Skeletal muscle satellite cell (primary cell): ENCODE results near the gene ARHGAP21.
A peak's percentile ranks its signal among the peaks of the same experiment; 100 is the strongest.
"Not testable (repeated sequence)": the region's sequence is repeated elsewhere in the genome, so short reads cannot be mapped to it uniquely, and the experiment has no call there.

Source experiments
- H3K27me3 ChIP-seq: 2 replicates; pipeline ENCODE4 v1.7.0; 2013; ENCODE audit warnings: low read length; ENCODE audit not compliant: control insufficient read depth, insufficient read depth
- H3K36me3 ChIP-seq: 2 replicates; pipeline ENCODE4 v1.7.0; 2013; ENCODE audit warnings: mild to moderate bottlenecking, control low read depth, low read length; ENCODE audit not compliant: insufficient read depth
- H3K4me1 ChIP-seq: 2 replicates; pipeline ENCODE4 v1.7.0; 2013; ENCODE audit warnings: low read length; ENCODE audit not compliant: control insufficient read depth, insufficient read depth
- H3K4me2 ChIP-seq: 2 replicates; pipeline ENCODE4 v1.7.0; 2013; ENCODE audit warnings: mild to moderate bottlenecking, low read length
- H3K4me3 ChIP-seq: 2 replicates; pipeline ENCODE4 v1.7.0; 2013; ENCODE audit warnings: low read length
- H3K9ac ChIP-seq: 2 replicates; pipeline ENCODE4 v1.7.0; 2013; ENCODE audit warnings: mild to moderate bottlenecking, low read depth, low read length, moderate library complexity
- H3K9me3 ChIP-seq: replicated peaks from 2 replicates; pipeline ENCODE4 v1.7.0; 2013; ENCODE audit warnings: mild to moderate bottlenecking, control low read depth, low read length

The ARHGAP21 gene

DNA sequence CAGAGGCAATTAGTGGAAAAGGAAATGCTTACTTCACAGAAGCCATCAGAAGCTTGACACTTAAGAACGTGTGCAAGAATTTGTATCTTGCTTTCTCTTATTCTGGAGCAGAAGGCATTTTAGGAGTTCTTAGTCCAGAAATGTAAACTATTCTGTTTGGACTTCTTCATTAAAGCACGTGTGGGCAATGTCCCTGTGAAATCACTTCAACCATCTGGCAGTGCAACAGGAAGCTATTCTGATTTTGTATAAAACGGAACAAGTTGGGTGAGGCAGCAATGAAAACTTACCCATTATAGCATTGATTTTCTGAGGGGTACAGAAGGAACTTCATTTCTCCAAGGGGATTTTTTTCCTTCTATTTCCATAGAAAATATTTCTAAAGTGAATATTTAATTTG is 21.3 kb upstream of the ARHGAP21 start:
- Histone ChIP-seq H3K36me3 (no peaks in the 10 kb centered on the region), H3K4me3 (no peak overlapping the region), H3K9me3 (no peaks in the 10 kb centered on the region), H3K9ac (no peak overlapping the region), H3K27me3 (no peaks in the 10 kb centered on the region), H3K4me2 (no peak overlapping the region), H3K4me1 (no peaks in the 10 kb centered on the region)

- Histone ChIP-seq H3K4me3 (no peak overlapping the region), H3K36me3 (no peaks in the 10 kb centered on the region), H3K4me1 (no peaks in the 10 kb centered on the region), H3K27me3 (no peaks in the 10 kb centered on the region), H3K9ac (no peak overlapping the region), H3K9me3 (no peaks in the 10 kb centered on the region), H3K4me2 (no peak overlapping the region)
Measured at GRCh38 chr10:24740714-24741113, 17.0 kb upstream of the ARHGAP21 start.

- H3K4me1 ChIP-seq = no peaks in the 10 kb centered on the region
- H3K9me3 ChIP-seq = no peaks in the 10 kb centered on the region
- no peaks in the 10 kb centered on the region for H3K36me3 ChIP-seq
- no peak overlapping the region for H3K4me3 ChIP-seq
- H3K27me3 ChIP-seq = no peaks in the 10 kb centered on the region
- no peak overlapping the region for H3K9ac ChIP-seq
- no peak overlapping the region for H3K4me2 ChIP-seq
Measured at GRCh38 chr10:24737001-24737400, 13.3 kb upstream of the ARHGAP21 start.

- no peaks in the 10 kb centered on the region for H3K9me3 ChIP-seq
- no peaks in the 10 kb centered on the region for H3K36me3 ChIP-seq
- no peaks in the 10 kb centered on the region for H3K27me3 ChIP-seq
- no peak overlapping the region for H3K4me2 ChIP-seq
- no peak overlapping the region for H3K9ac ChIP-seq
- H3K4me3 ChIP-seq = no peak overlapping the region
- no peaks in the 10 kb centered on the region for H3K4me1 ChIP-seq
Measured at GRCh38 chr10:24731942-24732341, 8.3 kb upstream of the ARHGAP21 start.

GRCh38 chr10:24730811-24731210 is 7.1 kb upstream of the ARHGAP21 start:
- H3K4me2 ChIP-seq = no peak overlapping the region
- H3K27me3 ChIP-seq = no peaks in the 10 kb centered on the region
- no peaks in the 10 kb centered on the region for H3K9me3 ChIP-seq
- no peaks in the 10 kb centered on the region for H3K4me1 ChIP-seq
- H3K9ac ChIP-seq = no peak overlapping the region
- no peak overlapping the region for H3K4me3 ChIP-seq
- no peaks in the 10 kb centered on the region for H3K36me3 ChIP-seq

DNA sequence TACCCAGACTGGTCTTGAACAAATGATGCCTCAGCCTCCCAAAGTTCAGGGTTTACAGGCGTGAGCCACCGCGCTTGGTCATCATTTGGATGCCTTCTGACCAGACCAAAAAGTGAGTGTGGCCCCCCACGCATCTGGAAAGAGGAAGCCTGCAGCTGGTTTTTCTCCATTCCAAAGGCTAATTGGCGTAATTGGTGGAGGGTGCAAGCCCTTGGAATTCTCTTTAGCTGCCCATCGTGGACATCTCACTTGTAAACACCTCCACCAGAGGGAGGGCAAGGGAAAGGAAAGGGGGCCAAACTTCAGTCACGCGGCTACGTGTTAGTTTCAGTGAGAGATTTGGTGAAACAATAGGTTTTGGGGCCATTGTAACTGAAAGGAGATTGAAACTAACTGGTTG is 4.1 kb upstream of the ARHGAP21 start:
- H3K4me1 ChIP-seq = peaks cover 3% of the 10 kb centered on the region
- H3K4me3 ChIP-seq = no peak overlapping the region
- no peaks in the 10 kb centered on the region for H3K27me3 ChIP-seq
- H3K9me3 ChIP-seq = no peaks in the 10 kb centered on the region
- H3K36me3 ChIP-seq = no peaks in the 10 kb centered on the region
- H3K9ac ChIP-seq = no peak overlapping the region
- no peak overlapping the region for H3K4me2 ChIP-seq

DNA sequence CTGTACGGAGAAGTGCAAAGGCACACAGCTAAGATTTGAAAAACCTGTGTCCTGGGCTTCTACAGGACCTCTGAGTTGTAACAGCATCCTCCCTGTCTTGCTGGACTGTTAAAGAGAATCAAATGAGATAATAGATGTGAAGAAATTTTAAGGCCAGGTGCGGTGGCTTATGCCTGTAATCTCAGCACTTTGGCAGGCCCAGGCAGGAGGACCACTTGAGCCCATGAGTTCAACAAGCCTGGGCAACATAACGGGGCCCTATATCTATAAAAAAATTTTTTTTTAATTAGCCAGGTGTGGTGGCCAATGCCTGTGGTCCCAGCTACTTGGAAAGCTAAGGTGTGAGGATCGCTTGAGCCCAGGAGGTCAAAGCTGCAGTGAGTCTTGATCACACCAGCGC is 2.9 kb upstream of the ARHGAP21 start:
- no peak overlapping the region for H3K4me3 ChIP-seq
- H3K4me2 ChIP-seq = no peak overlapping the region
- H3K4me1 ChIP-seq = peaks cover 3% of the 10 kb centered on the region
- peaks cover 2% of the 10 kb centered on the region for H3K36me3 ChIP-seq
- H3K27me3 ChIP-seq = no peaks in the 10 kb centered on the region
- H3K9ac ChIP-seq = no peak overlapping the region
- no peaks in the 10 kb centered on the region for H3K9me3 ChIP-seq

GRCh38 chr10:24726029-24726428 is 2.3 kb upstream of the ARHGAP21 start:
- H3K4me3 ChIP-seq = not testable (repeated sequence)

DNA sequence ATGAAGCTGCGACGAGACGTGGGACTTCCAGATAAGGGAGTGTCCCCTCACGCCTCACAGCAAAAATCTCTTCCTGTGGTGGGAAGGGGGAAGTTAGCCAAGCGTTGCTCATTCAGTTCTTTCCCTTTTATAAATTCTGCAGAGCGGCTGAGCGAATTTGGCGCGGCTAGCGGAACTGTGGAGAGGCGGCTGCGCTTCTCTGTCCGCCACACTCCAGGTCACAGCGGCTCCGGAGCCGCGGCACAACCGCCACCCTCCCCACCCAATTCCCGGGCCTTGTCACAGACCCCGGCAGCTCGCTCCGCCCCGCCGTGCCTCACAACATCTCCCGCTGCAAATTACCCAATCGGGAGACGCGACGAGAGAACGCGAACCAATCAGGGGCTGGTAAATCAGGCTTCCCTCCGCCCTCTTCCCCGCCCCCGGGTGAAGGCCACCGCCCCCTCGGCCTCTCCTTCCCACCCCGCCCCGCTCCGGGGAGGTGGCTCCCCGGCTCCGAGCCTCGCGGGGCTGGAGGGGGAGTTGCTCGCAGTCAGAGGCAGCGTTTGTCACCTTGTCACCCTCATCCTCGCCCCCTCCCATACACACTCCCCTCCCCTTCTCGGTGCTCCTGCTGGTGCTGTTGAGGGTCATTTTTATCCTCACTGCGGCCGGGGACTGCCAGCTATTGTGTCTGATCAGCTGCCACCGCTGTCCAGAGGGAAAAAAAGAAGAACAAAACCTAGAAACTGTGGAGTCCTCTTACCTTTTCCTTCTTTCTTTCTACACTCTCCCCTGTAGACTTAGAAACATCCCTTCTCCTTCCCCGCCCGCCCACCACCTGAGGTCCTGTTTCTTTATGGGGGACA is 918 bp upstream of the ARHGAP21 start:
- Histone ChIP-seq H3K27me3 (no peaks in the 10 kb centered on the region), H3K4me1 (peaks cover 11% of the 10 kb centered on the region), H3K9ac (peak overlapping the region; percentile 97), H3K4me3 (peak overlapping the region; percentile 82), H3K36me3 (peaks cover 16% of the 10 kb centered on the region), H3K4me2 (peak overlapping the region; percentile 98), H3K9me3 (no peaks in the 10 kb centered on the region)

More at GRCh38 chr10:24726029-24726428, 2.3 kb upstream of the ARHGAP21 start:
- not testable (repeated sequence) for H3K9ac ChIP-seq, H3K4me1 ChIP-seq, H3K9me3 ChIP-seq, H3K36me3 ChIP-seq, H3K4me2 ChIP-seq, H3K27me3 ChIP-seq

GRCh38 chr10:24723386-24723787 is 300 bp downstream of the ARHGAP21 start:
- H3K36me3 ChIP-seq = peaks cover 16% of the 10 kb centered on the region
- peaks cover 23% of the 10 kb centered on the region for H3K4me1 ChIP-seq
- peak overlapping the region; percentile 98 for H3K4me2 ChIP-seq
- no peaks in the 10 kb centered on the region for H3K9me3 ChIP-seq
- no peaks in the 10 kb centered on the region for H3K27me3 ChIP-seq
- H3K9ac ChIP-seq = peak overlapping the region; percentile 97
- peak overlapping the region; percentile 83 for H3K4me3 ChIP-seq

- Histone ChIP-seq H3K4me3 (peak overlapping the region; percentile 83), H3K9ac (peak overlapping the region; percentile 97), H3K4me1 (peaks cover 29% of the 10 kb centered on the region), H3K36me3 (peaks cover 19% of the 10 kb centered on the region), H3K4me2 (peak overlapping the region; percentile 97), H3K9me3 (no peaks in the 10 kb centered on the region), H3K27me3 (no peaks in the 10 kb centered on the region)
Measured at GRCh38 chr10:24722676-24723385, 856 bp downstream of the ARHGAP21 start.
